ENCODE measurements around the gene AGPAT3.

AGPAT3 gene

DNA sequence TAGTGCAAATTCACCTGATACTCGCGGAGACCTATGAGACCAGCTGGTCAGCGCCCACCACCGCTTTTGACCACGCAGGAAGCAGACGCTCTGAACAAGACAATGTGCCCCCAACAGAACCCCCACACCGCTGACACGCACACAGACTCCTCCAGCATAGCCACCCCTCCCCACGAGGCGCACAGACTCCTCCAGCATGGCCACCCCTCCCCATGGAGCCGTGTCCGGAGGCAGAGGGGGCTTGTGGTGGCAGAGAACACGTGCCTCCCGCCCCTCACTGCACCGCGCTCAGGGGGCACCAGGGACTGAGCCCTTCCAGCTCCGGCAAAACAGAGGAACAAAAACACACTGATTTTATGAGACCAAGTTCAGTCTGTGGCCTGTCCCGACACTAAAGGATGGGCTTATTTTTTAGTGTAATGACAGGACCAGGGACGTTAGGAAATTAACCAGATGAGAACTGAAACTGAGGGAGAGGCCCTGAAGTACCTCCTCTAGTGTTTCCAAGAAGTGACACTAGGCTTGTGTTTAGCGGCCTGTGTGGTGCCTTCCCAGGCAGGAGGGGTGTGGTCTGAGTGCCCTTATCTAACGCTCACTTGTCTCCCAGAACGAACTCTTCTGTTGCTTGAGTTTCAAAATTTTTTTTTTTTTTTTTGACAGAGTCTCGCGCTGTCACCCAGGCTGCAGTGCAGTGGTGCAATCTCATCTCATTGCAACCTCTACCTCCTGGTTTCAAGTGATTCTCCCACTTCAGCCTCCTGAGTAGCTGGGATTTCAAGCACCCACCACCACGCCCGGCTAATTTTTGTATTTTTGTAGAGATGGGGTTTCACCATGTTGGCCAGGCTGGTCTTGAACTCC, 10.0 kb upstream of the AGPAT3 start (continued):
- TF ChIP-seq ZNF514 (tag by site-specific recombination; IDR thresholded peaks at IDR 0.05) (no peak), ZNF324 (tag by site-specific recombination; IDR thresholded peaks at IDR 0.05) (no peak), ZNF138 (tag by site-specific recombination; IDR thresholded peaks at IDR 0.05; ENCODE audit: borderline replicate concordance) (no peak), KLF1 (tag by site-specific recombination; IDR thresholded peaks at IDR 0.05) (peak; percentile 63)
- TF ChIP-seq, protein P1, sequence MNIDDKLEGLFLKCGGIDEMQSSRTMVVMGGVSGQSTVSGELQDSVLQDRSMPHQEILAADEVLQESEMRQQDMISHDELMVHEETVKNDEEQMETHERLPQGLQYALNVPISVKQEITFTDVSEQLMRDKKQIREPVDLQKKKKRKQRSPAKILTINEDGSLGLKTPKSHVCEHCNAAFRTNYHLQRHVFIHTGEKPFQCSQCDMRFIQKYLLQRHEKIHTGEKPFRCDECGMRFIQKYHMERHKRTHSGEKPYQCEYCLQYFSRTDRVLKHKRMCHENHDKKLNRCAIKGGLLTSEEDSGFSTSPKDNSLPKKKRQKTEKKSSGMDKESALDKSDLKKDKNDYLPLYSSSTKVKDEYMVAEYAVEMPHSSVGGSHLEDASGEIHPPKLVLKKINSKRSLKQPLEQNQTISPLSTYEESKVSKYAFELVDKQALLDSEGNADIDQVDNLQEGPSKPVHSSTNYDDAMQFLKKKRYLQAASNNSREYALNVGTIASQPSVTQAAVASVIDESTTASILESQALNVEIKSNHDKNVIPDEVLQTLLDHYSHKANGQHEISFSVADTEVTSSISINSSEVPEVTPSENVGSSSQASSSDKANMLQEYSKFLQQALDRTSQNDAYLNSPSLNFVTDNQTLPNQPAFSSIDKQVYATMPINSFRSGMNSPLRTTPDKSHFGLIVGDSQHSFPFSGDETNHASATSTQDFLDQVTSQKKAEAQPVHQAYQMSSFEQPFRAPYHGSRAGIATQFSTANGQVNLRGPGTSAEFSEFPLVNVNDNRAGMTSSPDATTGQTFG (tag by site-specific recombination; IDR thresholded peaks at IDR 0.05; ENCODE audit: borderline replicate concordance): no peak

DNA sequence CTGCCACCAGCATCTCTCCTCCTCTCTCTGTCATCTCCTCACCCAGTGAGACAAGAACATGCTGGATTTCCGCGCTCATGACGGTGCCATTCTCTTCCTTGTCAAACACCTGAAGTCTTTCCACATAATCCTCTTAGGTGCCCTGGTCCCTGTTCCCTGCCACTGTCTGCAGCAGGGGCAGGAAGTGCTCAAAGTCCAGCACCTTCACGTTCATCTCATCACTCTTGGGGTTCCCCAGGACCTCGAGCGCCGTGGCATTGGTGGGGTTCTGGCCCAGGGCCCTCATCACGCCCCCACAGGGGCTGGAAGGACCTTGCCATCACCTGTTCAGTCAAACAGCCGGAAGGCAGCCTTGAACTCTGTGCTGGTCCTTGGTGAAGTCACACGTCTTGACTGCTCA, 9.1 kb upstream of the AGPAT3 start:
- ChIA-PET CTCF (interaction anchor here (0.7 to 1.0 kb wide), 3 partner anchors 37 to 108 kb away, joined by 3 to 5 read pairs (median 4); no protein-coding TSS in a partner anchor), POLR2A (no interaction called here)

DNA sequence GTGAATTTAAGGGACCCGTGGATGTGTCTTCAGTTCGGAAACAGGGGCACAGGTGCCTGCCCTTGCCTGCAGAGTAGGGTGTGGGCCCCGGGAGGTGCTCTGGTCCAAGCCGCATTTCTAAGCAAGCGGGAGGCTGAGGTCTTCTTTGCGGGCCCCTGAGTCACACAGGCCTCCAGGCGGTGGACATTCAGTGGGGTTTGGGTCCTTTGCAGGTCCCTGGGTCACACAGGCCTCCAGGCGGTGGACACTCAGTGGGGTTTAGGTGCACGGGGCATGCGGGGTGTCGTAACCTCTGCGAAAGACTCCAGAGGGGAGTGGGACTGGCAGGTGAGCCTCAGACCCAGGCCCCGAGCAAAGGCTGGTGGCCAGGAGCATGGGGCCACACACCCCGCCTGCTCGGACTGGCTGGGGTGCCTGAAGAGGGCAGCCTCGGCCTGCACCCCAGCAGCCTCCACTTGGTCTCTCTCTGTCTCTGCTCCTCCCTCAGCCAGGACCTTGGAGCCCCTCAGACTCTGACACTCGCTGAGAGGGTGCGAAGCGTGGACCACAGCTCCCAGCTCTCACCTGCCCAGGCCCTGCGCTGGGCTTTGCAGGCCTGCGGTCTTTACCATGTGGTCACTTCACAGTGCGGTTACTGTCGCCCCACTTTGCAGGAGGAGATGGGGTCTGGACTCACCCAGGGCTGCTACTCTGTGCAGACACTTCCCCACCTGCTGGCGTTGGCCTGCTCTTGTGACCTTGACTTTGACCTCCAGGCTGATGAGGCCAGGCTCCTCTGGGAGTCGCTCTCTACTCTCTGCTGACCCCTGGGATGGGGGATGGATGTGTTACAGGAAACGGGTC, 6.0 kb upstream of the AGPAT3 start:
- no peaks in the 10 kb centered on the region for H3K9me3 ChIP-seq (ENCODE audit: control insufficient read depth, insufficient read depth, low read depth, low read length)
- CTCF ChIA-PET: no interaction called here
- POLR2A ChIA-PET: no interaction called here
- H3K36me3 ChIP-seq (ENCODE audit: control insufficient read depth in 2 of 2, insufficient read depth in 1 of 2, low read length in 2 of 2): no peaks in the 10 kb centered on the region
- TF ChIP-seq ZNF692 (tag by site-specific recombination; IDR thresholded peaks at IDR 0.05) (0 out of 2 replicates have a peak, but pooled peaks have one; percentile 29), ZNF18 (tag by site-specific recombination; IDR thresholded peaks at IDR 0.05) (no peak), SP3 (tag by site-specific recombination; IDR thresholded peaks at IDR 0.05) (no peak), ZNF133 (tag by site-specific recombination; IDR thresholded peaks at IDR 0.05) (no peak), ZNF658 (tag by site-specific recombination; IDR thresholded peaks at IDR 0.05) (no peak), ZSCAN23 (tag by site-specific recombination; IDR thresholded peaks at IDR 0.05) (no peak)
- H3K4me1 ChIP-seq (ENCODE audit: control insufficient read depth, insufficient read depth, low read length): no peaks in the 10 kb centered on the region
- H3K4me3 ChIP-seq (ENCODE audit: low read depth, low read length): no peak overlapping the region
- no peak overlapping the region for H3K27ac ChIP-seq (ENCODE audit: extremely low read depth, low read depth, low read length)

More for the DNA sequence above, 9.1 kb upstream of the AGPAT3 start:
- no peaks in the 10 kb centered on the region for H3K4me1 ChIP-seq (ENCODE audit: control insufficient read depth, insufficient read depth, low read length)
- no peak for TF ChIP-seq OVOL3 (tag by site-specific recombination; IDR thresholded peaks at IDR 0.05)
- TF ChIP-seq ZNF600 (tag by site-specific recombination; IDR thresholded peaks at IDR 0.05): 0 out of 2 replicates have a peak, but pooled peaks have one; percentile 21
- TF ChIP-seq ZNF645 (tag by site-specific recombination; IDR thresholded peaks at IDR 0.05): no peak
- no peak for TF ChIP-seq ZSCAN4 (tag by site-specific recombination; IDR thresholded peaks at IDR 0.05)
- no peak overlapping the region for H3K27ac ChIP-seq (ENCODE audit: extremely low read depth, low read depth, low read length)
- H3K9me3 ChIP-seq (ENCODE audit: control insufficient read depth, insufficient read depth, low read depth, low read length): no peaks in the 10 kb centered on the region
- H3K4me3 ChIP-seq (ENCODE audit: low read depth, low read length): no peak overlapping the region
- no peaks in the 10 kb centered on the region for H3K36me3 ChIP-seq (ENCODE audit: control insufficient read depth in 2 of 2, insufficient read depth in 1 of 2, low read length in 2 of 2)
